Ishikawa (cell line): ENCODE data around the gene DPEP1.

Source experiments
- CEBPB ChIP-seq: IDR thresholded peaks from 2 replicates; pipeline ENCODE4 v1.6.1; 2012
- CREB1 ChIP-seq: IDR thresholded peaks from 2 replicates; pipeline ENCODE4 v1.6.1; 2012; ENCODE audit warnings: low read depth
- EGR1 ChIP-seq: IDR thresholded peaks from 2 replicates; pipeline ENCODE4 v1.6.1; 2012
- EP300 ChIP-seq: IDR thresholded peaks from 2 replicates; pipeline ENCODE4 v1.6.1; 2012; ENCODE audit warnings: borderline replicate concordance
- FOXM1 ChIP-seq: IDR thresholded peaks from 2 replicates; pipeline ENCODE4 v1.6.1; 2012; ENCODE audit warnings: low read depth, borderline replicate concordance
- MAX ChIP-seq: IDR thresholded peaks from 2 replicates; pipeline ENCODE4 v1.6.1; 2012
- NFIC ChIP-seq: IDR thresholded peaks from 2 replicates; pipeline ENCODE4 v1.6.1; 2012
- RAD21 ChIP-seq: IDR thresholded peaks from 2 replicates; pipeline ENCODE4 v1.6.1; 2012; ENCODE audit warnings: low read depth
- TAF1 ChIP-seq: IDR thresholded peaks from 2 replicates; pipeline ENCODE4 v1.6.1; 2012; ENCODE audit warnings: low read depth, mild to moderate bottlenecking
- TCF12 ChIP-seq: IDR thresholded peaks from 2 replicates; pipeline ENCODE4 v1.6.1; 2012; ENCODE audit warnings: low read depth
- TEAD4 ChIP-seq: IDR thresholded peaks from 2 replicates; pipeline ENCODE4 v1.6.1; 2012
- USF1 ChIP-seq: IDR thresholded peaks from 2 replicates; pipeline ENCODE4 v1.6.1; 2012
- YY1 ChIP-seq: IDR thresholded peaks from 2 replicates; pipeline ENCODE4 v1.6.1; 2012; ENCODE audit warnings: low read depth
- ZBTB7A ChIP-seq: IDR thresholded peaks from 2 replicates; pipeline ENCODE4 v1.6.1; 2012; ENCODE audit warnings: low read depth
- TF ChIP-seq, protein P1 (sequence below): IDR thresholded peaks from 2 replicates; pipeline ENCODE4 v1.6.1; 2012; ENCODE audit warnings: low read depth, mild to moderate bottlenecking

DPEP1 gene

GRCh38 chr16:89613231-89613953 is at the start of gene DPEP1:
TSS of gene DPEP1 (plus strand) at chr16:89613642. CDS start at chr16:89630411, 16,769 bp downstream.
- no peak for TF ChIP-seq TEAD4

DNA sequence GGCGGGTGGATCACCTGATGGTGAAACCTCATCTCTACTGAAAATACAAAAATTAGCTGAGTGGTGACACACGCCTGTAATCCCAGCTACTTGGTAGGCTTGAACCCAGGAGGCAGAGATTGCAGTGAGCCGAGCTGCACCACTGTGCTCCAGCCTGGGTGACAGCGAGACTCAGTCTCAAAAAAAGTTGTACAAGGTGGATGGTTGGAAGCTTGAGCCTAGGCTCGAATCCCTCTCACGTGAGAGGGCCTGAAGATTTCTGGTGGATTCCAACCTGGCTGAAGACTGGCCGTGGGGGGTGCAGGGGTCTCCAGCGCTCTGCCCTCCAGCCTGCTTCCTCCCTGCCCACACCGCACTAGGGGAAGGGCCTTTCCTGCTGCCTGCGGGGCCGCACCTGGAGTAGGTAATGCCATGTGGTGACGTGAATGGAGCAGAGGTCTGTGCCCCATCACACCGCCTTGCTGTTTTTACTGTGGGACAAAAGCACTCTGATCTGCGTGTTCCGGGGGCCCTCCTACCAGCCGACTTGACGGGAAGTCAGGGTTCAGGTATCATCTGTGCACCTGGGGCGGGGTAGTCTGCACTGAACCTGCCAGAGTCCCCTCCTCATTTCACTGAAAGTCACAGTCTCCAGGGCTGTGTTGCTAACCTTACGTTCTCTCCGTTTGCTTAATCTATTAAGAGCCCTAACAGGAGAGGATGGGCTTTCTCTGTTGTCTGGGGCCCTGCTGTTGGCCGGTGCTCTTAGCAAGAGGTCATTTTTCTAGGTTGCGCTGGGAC is 48.8 kb upstream of the DPEP1 start:
- TF ChIP-seq EP300 (no peak), RAD21 (no peak), TEAD4 (no peak), CEBPB (no peak)

- TF ChIP-seq EGR1: no peak
- TF ChIP-seq MAX: no peak
- TF ChIP-seq EP300: no peak
- no peak for TF ChIP-seq CEBPB
- TF ChIP-seq NFIC: no peak
- TF ChIP-seq USF1: no peak
- no peak for TF ChIP-seq TEAD4
- no peak for TF ChIP-seq FOXM1
- TF ChIP-seq RAD21: no peak
- no peak for TF ChIP-seq TCF12
- TF ChIP-seq, protein P1, sequence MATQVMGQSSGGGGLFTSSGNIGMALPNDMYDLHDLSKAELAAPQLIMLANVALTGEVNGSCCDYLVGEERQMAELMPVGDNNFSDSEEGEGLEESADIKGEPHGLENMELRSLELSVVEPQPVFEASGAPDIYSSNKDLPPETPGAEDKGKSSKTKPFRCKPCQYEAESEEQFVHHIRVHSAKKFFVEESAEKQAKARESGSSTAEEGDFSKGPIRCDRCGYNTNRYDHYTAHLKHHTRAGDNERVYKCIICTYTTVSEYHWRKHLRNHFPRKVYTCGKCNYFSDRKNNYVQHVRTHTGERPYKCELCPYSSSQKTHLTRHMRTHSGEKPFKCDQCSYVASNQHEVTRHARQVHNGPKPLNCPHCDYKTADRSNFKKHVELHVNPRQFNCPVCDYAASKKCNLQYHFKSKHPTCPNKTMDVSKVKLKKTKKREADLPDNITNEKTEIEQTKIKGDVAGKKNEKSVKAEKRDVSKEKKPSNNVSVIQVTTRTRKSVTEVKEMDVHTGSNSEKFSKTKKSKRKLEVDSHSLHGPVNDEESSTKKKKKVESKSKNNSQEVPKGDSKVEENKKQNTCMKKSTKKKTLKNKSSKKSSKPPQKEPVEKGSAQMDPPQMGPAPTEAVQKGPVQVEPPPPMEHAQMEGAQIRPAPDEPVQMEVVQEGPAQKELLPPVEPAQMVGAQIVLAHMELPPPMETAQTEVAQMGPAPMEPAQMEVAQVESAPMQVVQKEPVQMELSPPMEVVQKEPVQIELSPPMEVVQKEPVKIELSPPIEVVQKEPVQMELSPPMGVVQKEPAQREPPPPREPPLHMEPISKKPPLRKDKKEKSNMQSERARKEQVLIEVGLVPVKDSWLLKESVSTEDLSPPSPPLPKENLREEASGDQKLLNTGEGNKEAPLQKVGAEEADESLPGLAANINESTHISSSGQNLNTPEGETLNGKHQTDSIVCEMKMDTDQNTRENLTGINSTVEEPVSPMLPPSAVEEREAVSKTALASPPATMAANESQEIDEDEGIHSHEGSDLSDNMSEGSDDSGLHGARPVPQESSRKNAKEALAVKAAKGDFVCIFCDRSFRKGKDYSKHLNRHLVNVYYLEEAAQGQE: no peak
- TF ChIP-seq TAF1: no peak
- no peak for TF ChIP-seq ZBTB7A
Observed at GRCh38 chr16:89565256-89565505, 48.3 kb upstream of the DPEP1 start.

GRCh38 chr16:89565506-89566372 is 47.7 kb upstream of the DPEP1 start:
- TF ChIP-seq, protein P1: no peak
- TF ChIP-seq EGR1 (no peak), YY1 (no peak), TAF1 (peak; percentile 24; the same call in 1 of the 2 replicates), RAD21 (no peak), NFIC (no peak), ZBTB7A (no peak), MAX (no peak), CREB1 (no peak), USF1 (no peak), FOXM1 (no peak), TCF12 (peak; percentile 26; the same call in 1 of the 2 replicates), TEAD4 (no peak; the same call in 1 of the 2 replicates), CEBPB (no peak; the same call in 1 of the 2 replicates), EP300 (no peak)
